ENCODE measurements around the gene MAP3K20. TPM values are rescaled to one million over a fixed set of nuclear protein-coding genes. Genes with fewer than 3 reads are reported as not detected.

The MAP3K20 gene
- total and polyA plus RNA-seq, 2 of the 8 experiments (the other 6 are each of a cell fraction or from before 2014, with no cell fraction given) = 3.1 to 11.1 TPM

DNA sequence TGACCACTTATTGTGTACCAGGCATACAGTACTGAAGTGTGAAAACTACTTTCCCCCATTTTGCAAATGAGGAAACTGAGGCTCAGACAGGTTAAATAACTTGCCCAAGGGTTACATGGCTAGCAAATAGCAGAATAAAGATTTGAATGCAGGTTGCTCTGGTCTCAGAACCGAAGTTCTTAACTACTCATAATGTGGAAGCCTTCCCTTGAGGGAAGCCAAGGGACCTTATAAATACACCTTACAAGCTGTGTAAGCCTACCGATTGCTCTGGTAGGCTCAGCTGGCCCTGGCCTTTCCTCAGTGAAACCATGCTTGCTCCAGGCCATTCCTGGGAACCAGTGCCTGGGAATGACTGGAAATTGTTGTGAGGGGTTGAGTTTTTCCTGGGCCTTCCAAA, 164.4 kb downstream of the MAP3K20 start:
- 0 out of 8 replicates have a peak, but pooled peaks cover 0 to 3% (median 0%) of the 10 kb centered on the region in 4 experiments for H3K36me3 ChIP-seq (ENCODE audit: control insufficient read depth in 2 of 4, insufficient read depth in 4 of 4, low read length in 3 of 4)
- H2BK12ac ChIP-seq (ENCODE audit: low read depth, low read length) = no peak overlapping the region
- H2AFZ ChIP-seq (ENCODE audit: low read length) = no peak overlapping the region
- no peaks in the 10 kb centered on the region for H3K23me2 ChIP-seq (ENCODE audit: low read depth, low read length)
- H3K56ac ChIP-seq (replicated peaks; ENCODE audit: insufficient read length, low read depth, low read length) = no peak overlapping the region
- peaks cover 2 to 14% (median 4%) of the 10 kb centered on the region in 4 experiments; a peak in 5 of 7 replicates for H3K4me1 ChIP-seq (replicated peaks in 1 of 4; ENCODE audit: control insufficient read depth in 3 of 4, insufficient read depth in 4 of 4, low read length in 3 of 4)
- no peak overlapping the region for H3K27ac ChIP-seq (ENCODE audit: low read depth, low read length)
- no peaks in the 10 kb centered on the region for H4K20me1 ChIP-seq (replicated peaks in 1 of 2; ENCODE audit: control insufficient read depth in 1 of 2, insufficient read depth in 2 of 2, low read length in 2 of 2)
- no peak overlapping the region for H3K4me2 ChIP-seq (ENCODE audit: insufficient read depth in 1 of 2, low read depth in 2 of 2, low read length in 2 of 2)
- no peak overlapping the region for H3K4ac ChIP-seq (replicated peaks; ENCODE audit: insufficient read length, low read depth, low read length)
- H3K23ac ChIP-seq (ENCODE audit: insufficient read length) = no peak overlapping the region
- no peak overlapping the region for H3K4me3 ChIP-seq (ENCODE audit: extremely low read depth in 1 of 4, insufficient read depth in 2 of 4, low read depth in 3 of 4, low read length in 4 of 4)
- no peak overlapping the region for H3K18ac ChIP-seq (ENCODE audit: extremely low read depth, low read length)
- no peak overlapping the region for H2BK15ac ChIP-seq (ENCODE audit: low read length)
- H3K79me2 ChIP-seq (ENCODE audit: control insufficient read depth in 1 of 2, insufficient read depth in 2 of 2, low read length in 2 of 2) = no peaks in the 10 kb centered on the region
- no peak overlapping the region for H3K9ac ChIP-seq (replicated peaks in 1 of 4; ENCODE audit: extremely low read depth in 1 of 4, low read depth in 3 of 4, low read length in 3 of 4)
- H2BK5ac ChIP-seq (ENCODE audit: low read depth, low read length) = no peak overlapping the region
- FAIRE-seq = no peak
- H2BK120ac ChIP-seq (replicated peaks; ENCODE audit: low read depth, low read length) = no peak overlapping the region
- no peak overlapping the region for H3K14ac ChIP-seq (ENCODE audit: insufficient read length)
- no peak overlapping the region for H4K8ac ChIP-seq (ENCODE audit: extremely low read depth, insufficient read depth, low read length)
- TF ChIP-seq KDM5A (IDR thresholded peaks at IDR 0.05; ENCODE audit: low read length) (no peak), ASH2L (IDR thresholded peaks at IDR 0.05; ENCODE audit: low read length) (no peak), EGR1 (IDR thresholded peaks at IDR 0.05; ENCODE audit: borderline replicate concordance, low read depth, low read length) (no peak), SUZ12 (IDR thresholded peaks at IDR 0.05; ENCODE audit: low read length) (no peak), SIN3A (conservative IDR thresholded peaks at IDR 0.05 in 1 of 2, IDR thresholded peaks at IDR 0.05 in 1 of 2; ENCODE audit: low read depth in 1 of 2, low read length in 2 of 2) (no peak), FOSL1 (IDR thresholded peaks at IDR 0.05; ENCODE audit: insufficient read depth, low read depth, low read length) (no peak), BRCA1 (IDR thresholded peaks at IDR 0.05; ENCODE audit: low read depth, low read length) (no peak), CREB1 (IDR thresholded peaks at IDR 0.05) (no peak)
- TF ChIP-seq, protein P1, sequence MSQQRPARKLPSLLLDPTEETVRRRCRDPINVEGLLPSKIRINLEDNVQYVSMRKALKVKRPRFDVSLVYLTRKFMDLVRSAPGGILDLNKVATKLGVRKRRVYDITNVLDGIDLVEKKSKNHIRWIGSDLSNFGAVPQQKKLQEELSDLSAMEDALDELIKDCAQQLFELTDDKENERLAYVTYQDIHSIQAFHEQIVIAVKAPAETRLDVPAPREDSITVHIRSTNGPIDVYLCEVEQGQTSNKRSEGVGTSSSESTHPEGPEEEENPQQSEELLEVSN (IDR thresholded peaks at IDR 0.05) = no peak
- H2BK20ac ChIP-seq (ENCODE audit: low read length) = no peak overlapping the region
- no peak for DNase-seq (ENCODE audit: low read depth in 1 of 2, low spot score in 2 of 2)
- no peaks in the 10 kb centered on the region for H3K79me1 ChIP-seq (ENCODE audit: low read depth, low read length)
- H2AK5ac ChIP-seq (ENCODE audit: low read depth, low read length) = no peak overlapping the region
- 84% methylated on average over 2 of the region's 2 CpGs; no CpG with 5 or more reads in 1 of the 2 experiments for WGBS, 2 experiments (ENCODE audit: extremely low coverage in 1 of 2, insufficient coverage in 1 of 2, insufficient read length in 1 of 2, insufficient replicate concordance in 2 of 2, low coverage in 1 of 2, low lambda C conversion rate in 2 of 2, missing lambda C conversion rate in 1 of 2)
- H3K27me3 ChIP-seq (replicated peaks in 1 of 4; ENCODE audit: control insufficient read depth in 3 of 4, extremely low read depth in 1 of 4, insufficient read depth in 3 of 4, low read length in 3 of 4) = no peaks in the 10 kb centered on the region
- peaks cover 2 to 3% of the 10 kb centered on the region in 2 experiments; a peak in 1 of 4 replicates for H3K9me3 ChIP-seq (ENCODE audit: insufficient read depth in 2 of 2, low read depth in 1 of 2, low read length in 1 of 2)
- H4K91ac ChIP-seq (replicated peaks; ENCODE audit: insufficient read length, low read length) = no peak overlapping the region
- no peak overlapping the region for H4K5ac ChIP-seq (ENCODE audit: insufficient read length, low read depth, low read length)
- ChIA-PET POLR2A (ENCODE audit: partially characterized antibody) (no interaction called here), CTCF (ENCODE audit: partially characterized antibody) (interaction anchor here (1.7 kb wide), 1 partner anchor 23 kb away, joined by 3 read pairs; no protein-coding TSS in a partner anchor)

Measured in H1 (cell line).